Right atrium auricular region (tissue), 2 donors: ENCODE results near the gene SYCP2L. TPM values are rescaled to one million over a fixed set of nuclear protein-coding genes. Genes with fewer than 3 reads are reported as not detected.
"Not testable (repeated sequence)": the region's sequence is repeated elsewhere in the genome, so short reads cannot be mapped to it uniquely, and the experiment has no call there.

Experiments used
- DNase-seq: peaks from one replicate; pipeline ENCODE4 v3.0.0-alpha.2; 2019; ENCODE audit warnings: low spot score
- H3K27ac ChIP-seq, 2 donors: fragments of 200-600 bp; sonication (generic); 1 replicate in 1 of 2; 2 replicates in 1 of 2; pipeline ENCODE4 v1.5.1; 2016 to 2019
- H3K27me3 ChIP-seq, 2 donors: fragments of 200-600 bp; sonication (generic); one replicate each; pipeline versions ENCODE4 v1.5.1 to v1.6.0; 2017 to 2019
- H3K36me3 ChIP-seq: fragments of 200-600 bp; sonication (generic); one replicate; pipeline ENCODE4 v1.5.1; 2016
- H3K4me1 ChIP-seq, 2 donors: fragments of 200-600 bp; sonication (generic); one replicate each; pipeline versions ENCODE4 v1.5.1 to v1.6.0; 2017 to 2019
- H3K4me3 ChIP-seq, 2 donors: fragments of 200-600 bp; sonication (generic); 1 replicate in 1 of 2; 2 replicates in 1 of 2; pipeline ENCODE4 v1.5.1; 2017 to 2019; ENCODE audit warnings: mild to moderate bottlenecking in 1 of 2, moderate library complexity in 1 of 2
- H3K9me3 ChIP-seq, 2 donors: fragments of 200-600 bp; sonication (generic); one replicate each; pipeline ENCODE4 v1.5.1; 2019
- total RNA-seq, 2 donors: library from RNA; depleted of rRNA; stranded (reverse); fragments of >200 nt; gene quantifications; one replicate each; pipeline ENCODE4 v1.1.0, GENCODE V29; 2016
- TF ChIP-seq, protein P1 (sequence below), 2 donors: fragments of 200-600 bp; sonication (generic); IDR thresholded peaks; one replicate each; pipeline ENCODE4 v1.5.1; 2019; ENCODE audit warnings: antibody characterized with exemption in 2 of 2

The SYCP2L gene
- total RNA-seq, 2 donors from 2014 or later: 0.20 to 1.1 TPM

DNA sequence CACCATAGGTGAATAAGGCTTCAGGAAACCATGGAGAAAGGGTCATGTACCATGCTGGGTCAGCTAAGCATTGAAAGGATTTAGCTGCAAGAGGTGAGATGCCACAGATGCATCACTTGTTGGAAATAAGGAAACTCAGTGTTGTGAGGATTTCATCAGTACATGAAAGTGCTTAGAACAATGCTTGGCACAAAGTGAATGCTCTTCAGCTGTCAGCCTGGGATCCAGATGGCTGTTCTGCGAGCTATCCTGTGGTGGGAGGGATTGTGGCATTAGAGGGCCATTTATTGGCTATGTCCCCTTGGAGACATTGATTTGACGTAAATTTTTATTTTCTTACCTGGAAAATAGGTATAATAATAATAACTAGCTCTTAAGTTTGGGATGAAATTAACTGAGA lies 104.3 kb downstream of the SYCP2L start:
- TF ChIP-seq, protein P1, sequence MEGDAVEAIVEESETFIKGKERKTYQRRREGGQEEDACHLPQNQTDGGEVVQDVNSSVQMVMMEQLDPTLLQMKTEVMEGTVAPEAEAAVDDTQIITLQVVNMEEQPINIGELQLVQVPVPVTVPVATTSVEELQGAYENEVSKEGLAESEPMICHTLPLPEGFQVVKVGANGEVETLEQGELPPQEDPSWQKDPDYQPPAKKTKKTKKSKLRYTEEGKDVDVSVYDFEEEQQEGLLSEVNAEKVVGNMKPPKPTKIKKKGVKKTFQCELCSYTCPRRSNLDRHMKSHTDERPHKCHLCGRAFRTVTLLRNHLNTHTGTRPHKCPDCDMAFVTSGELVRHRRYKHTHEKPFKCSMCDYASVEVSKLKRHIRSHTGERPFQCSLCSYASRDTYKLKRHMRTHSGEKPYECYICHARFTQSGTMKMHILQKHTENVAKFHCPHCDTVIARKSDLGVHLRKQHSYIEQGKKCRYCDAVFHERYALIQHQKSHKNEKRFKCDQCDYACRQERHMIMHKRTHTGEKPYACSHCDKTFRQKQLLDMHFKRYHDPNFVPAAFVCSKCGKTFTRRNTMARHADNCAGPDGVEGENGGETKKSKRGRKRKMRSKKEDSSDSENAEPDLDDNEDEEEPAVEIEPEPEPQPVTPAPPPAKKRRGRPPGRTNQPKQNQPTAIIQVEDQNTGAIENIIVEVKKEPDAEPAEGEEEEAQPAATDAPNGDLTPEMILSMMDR (IDR thresholded peaks at IDR 0.05): no peak
- Histone ChIP-seq H3K4me3 (no peak overlapping the region), H3K9me3 (no peaks in the 10 kb centered on the region), H3K27ac (no peak overlapping the region), H3K4me1 (no peaks in the 10 kb centered on the region), H3K27me3 (no peaks in the 10 kb centered on the region), H3K36me3 (no peaks in the 10 kb centered on the region)
- no peak for DNase-seq

DNA sequence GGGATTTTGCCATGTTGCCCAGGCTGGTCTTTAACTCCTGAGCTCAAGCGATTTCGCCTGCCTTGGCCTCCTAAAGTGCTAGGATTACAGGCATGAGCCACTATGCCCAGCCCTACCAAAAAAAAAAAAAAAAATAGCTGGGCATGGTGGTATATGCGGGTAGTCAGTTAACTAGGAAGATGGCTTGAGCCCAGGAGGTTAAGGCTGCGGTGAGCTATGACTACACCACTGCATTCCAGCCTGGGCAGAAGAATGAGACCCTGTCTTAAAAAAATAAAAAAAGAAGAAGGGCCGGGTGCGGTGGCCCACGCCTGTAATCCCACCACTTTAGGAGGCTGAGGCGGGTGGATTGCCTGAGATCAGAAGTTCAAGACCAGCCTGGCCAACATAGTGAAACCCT lies 107.0 kb downstream of the SYCP2L start:
- no peak overlapping the region for H3K4me3 ChIP-seq
- H3K27me3 ChIP-seq: no peaks in the 10 kb centered on the region
- no peak for DNase-seq
- TF ChIP-seq, protein P1 (IDR thresholded peaks at IDR 0.05): no peak
- H3K9me3 ChIP-seq: no peaks in the 10 kb centered on the region
- H3K27ac ChIP-seq: no peak overlapping the region
- H3K4me1 ChIP-seq: no peaks in the 10 kb centered on the region
- H3K36me3 ChIP-seq: no peaks in the 10 kb centered on the region

DNA sequence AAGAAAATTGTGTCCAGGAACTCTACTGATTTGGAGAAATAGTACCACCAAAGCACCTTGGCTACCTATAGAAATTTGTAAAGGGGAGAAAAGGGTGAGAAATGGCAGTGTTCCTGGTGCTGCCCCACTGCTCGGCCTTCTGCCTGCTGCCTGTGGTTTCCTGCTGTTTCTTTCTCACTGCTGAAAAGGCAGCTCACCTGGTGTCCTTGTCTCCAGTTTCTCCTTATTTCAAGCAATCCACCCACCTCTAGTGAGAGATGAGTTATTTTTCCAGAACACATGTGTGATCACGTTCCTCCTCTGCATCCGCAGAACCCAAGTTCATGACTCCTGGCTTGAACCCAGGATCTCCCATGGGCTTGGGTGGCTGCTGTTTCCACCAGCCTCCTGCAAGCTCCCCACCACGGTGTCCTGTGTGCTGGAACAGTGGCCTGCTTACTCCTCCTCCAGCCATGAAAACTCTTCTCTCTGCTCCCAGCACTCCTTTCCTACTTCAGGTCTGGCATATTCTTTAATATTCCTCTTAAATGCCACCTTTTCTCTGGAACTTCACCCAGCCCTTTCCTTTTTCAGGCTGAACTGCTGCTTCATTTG lies 108.4 kb downstream of the SYCP2L start:
- peaks cover 0 to 6% of the 10 kb centered on the region in 2 donors for H3K4me1 ChIP-seq
- no peak overlapping the region for H3K4me3 ChIP-seq
- DNase-seq: no peak
- no peaks in the 10 kb centered on the region for H3K36me3 ChIP-seq
- no peak overlapping the region for H3K27ac ChIP-seq
- H3K27me3 ChIP-seq: no peaks in the 10 kb centered on the region
- no peaks in the 10 kb centered on the region for H3K9me3 ChIP-seq
- TF ChIP-seq, protein P1 (IDR thresholded peaks at IDR 0.05): no peak

DNA sequence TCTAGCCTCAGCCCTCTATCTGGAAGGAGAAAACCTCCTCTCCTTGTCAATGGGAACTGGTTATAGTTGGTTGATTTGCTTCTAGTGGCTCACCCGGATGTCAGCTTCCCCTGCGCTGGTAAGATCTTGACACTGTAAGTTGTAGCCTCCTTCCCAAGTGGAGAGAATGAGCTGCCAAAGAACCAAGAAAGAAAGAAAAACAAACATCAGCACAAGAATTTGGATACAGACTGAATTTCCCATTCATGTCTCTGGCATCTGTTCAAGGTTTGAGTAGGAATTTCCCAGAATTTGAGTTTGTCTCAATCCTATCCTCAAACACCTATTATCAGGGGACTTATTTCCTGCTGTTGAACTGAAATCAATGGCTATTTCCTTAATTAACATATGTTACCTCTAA lies 113.1 kb downstream of the SYCP2L start:
- DNase-seq: no peak
- no peak overlapping the region for H3K27ac ChIP-seq

DNA sequence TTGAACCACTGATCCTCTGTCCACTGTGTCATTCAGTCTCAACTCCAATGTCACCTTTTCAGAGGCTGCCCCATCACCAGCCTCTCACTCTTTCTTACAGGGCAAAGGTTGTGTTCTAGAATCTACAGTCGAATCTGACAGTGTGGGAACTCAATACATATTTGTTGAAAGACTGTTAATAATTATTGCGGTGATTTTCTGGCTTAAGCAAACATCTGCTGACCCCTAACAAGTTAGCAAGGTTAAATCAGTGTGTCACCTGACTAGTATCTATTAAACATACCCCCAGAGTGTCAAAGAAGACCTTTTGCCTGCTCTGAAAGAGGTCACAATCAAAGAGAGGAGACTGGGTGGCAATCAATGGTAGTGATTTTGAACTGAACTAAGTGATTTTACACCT lies 115.3 kb downstream of the SYCP2L start:
- peaks cover 0 to 7% of the 10 kb centered on the region in 2 donors for H3K4me1 ChIP-seq
- H3K27ac ChIP-seq: no peak overlapping the region
- TF ChIP-seq, protein P1 (IDR thresholded peaks at IDR 0.05): no peak
- H3K4me3 ChIP-seq: no peak overlapping the region
- H3K9me3 ChIP-seq: no peaks in the 10 kb centered on the region
- DNase-seq: no peak
- no peaks in the 10 kb centered on the region for H3K36me3 ChIP-seq
- no peaks in the 10 kb centered on the region for H3K27me3 ChIP-seq

More for the DNA sequence above, 113.1 kb downstream of the SYCP2L start:
- Histone ChIP-seq H3K27me3 (no peaks in the 10 kb centered on the region), H3K36me3 (no peaks in the 10 kb centered on the region), H3K9me3 (no peaks in the 10 kb centered on the region), H3K4me3 (no peak overlapping the region), H3K4me1 (peaks cover 0 to 7% of the 10 kb centered on the region in 2 donors)
- TF ChIP-seq, protein P1 (IDR thresholded peaks at IDR 0.05): no peak

DNA sequence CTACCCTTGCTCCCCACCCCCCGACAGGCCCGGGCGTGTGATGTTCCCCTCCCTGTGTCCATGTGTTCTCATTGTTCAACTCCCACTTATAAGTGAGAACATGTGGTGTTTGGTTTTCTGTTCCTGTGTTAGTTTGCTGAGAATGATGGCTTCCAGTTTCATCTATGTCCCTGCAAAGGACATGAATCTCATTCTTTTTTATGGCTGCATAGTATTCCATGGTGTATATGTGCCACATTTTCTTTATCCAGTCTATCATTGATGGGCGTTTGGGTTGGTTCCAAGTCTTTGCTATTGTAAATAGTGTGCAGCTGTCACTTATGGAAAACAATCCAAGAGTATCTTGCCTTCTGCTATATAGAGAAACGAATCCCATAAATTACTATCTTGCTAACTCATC lies 116.4 kb downstream of the SYCP2L start:
- not testable (repeated sequence) for H3K4me3 ChIP-seq, H3K9me3 ChIP-seq, DNase-seq

More for the DNA sequence above, 116.4 kb downstream of the SYCP2L start:
- H3K27me3 ChIP-seq, H3K36me3 ChIP-seq, H3K4me1 ChIP-seq, H3K27ac ChIP-seq: not testable (repeated sequence)
